Hypothalamus (tissue), 51 donors: ENCODE measurements around the gene CLDN20.

Source experiments
- DNase-seq, 51 donors: peaks; one replicate each; lab custom pipeline; 2025; lab: John Stamatoyannopoulos, UW

The CLDN20 gene

GRCh38 chr6:155244434-155244833, 19.4 kb upstream of the CLDN20 start:
- no peak for DNase-seq

GRCh38 chr6:155245193-155245592, 18.6 kb upstream of the CLDN20 start:
- DNase-seq = no peak

GRCh38 chr6:155245831-155246230, 18.0 kb upstream of the CLDN20 start:
- DNase-seq = no peak

GRCh38 chr6:155246825-155247224, 17.0 kb upstream of the CLDN20 start:
- DNase-seq = no peak

- no peak for DNase-seq
These were observed 16.2 kb upstream of the CLDN20 start for GRCh38 chr6:155247618-155248007.

- DNase-seq = peak in 30 of 51 donors; percentile 15 to 75 (median 46)
These were observed 15.5 kb upstream of the CLDN20 start for GRCh38 chr6:155248008-155249001.

GRCh38 chr6:155250701-155251381, 13.0 kb upstream of the CLDN20 start:
- no peak for DNase-seq

GRCh38 chr6:155252581-155252980, 11.2 kb upstream of the CLDN20 start:
- peak in 1 of 51 donors; percentile 34 for DNase-seq

GRCh38 chr6:155253337-155253736, 10.5 kb upstream of the CLDN20 start:
- DNase-seq = no peak

- no peak for DNase-seq
These were observed 9.7 kb upstream of the CLDN20 start for GRCh38 chr6:155254139-155254538.

GRCh38 chr6:155256122-155256795, 7.6 kb upstream of the CLDN20 start:
- DNase-seq = no peak

GRCh38 chr6:155257796-155258195, 6.0 kb upstream of the CLDN20 start:
- DNase-seq = no peak

- DNase-seq = peak in 1 of 51 donors; percentile 10
These were observed 4.6 kb upstream of the CLDN20 start for GRCh38 chr6:155259204-155259603.

- DNase-seq = no peak
These were observed 3.9 kb upstream of the CLDN20 start for GRCh38 chr6:155259897-155260296.

- no peak for DNase-seq
These were observed 3.1 kb upstream of the CLDN20 start for GRCh38 chr6:155260686-155261085.

- no peak for DNase-seq
These were observed 2.5 kb upstream of the CLDN20 start for GRCh38 chr6:155261111-155261900.

- no peak for DNase-seq
These were observed 1.2 kb upstream of the CLDN20 start for GRCh38 chr6:155262655-155263054.

- peak in 3 of 51 donors; percentile 11 to 26 (median 13) for DNase-seq
These were observed 994 bp downstream of the CLDN20 start for GRCh38 chr6:155264693-155265320.

- no peak for DNase-seq
These were observed 2.2 kb downstream of the CLDN20 start for GRCh38 chr6:155265843-155266535.
